HepG2 (cell line): ENCODE measurements around the gene IRX2. TPM values are rescaled to one million over a fixed set of nuclear protein-coding genes. Genes with fewer than 3 reads are reported as not detected.

Source experiments
- ATAC-seq: fragments of 200-7000 bp; cut with Tn5 transposase; 3 replicates; pipeline ENCODE4 v1.9.1; 2020; ENCODE audit warnings: mild to moderate bottlenecking, moderate library complexity
- BruUV-seq: library from RNA; stranded (reverse); fragments of 400-500 nt; replicated peaks from 2 replicates; lab custom pipeline; 2021; lab: Mats Ljungman, UMichigan
- CTCF ChIA-PET: fragments of 300-600 bp; formaldehyde crosslinking; extraction: SDS; loops from one replicate; lab custom pipeline; 2021; ENCODE audit warnings: low total read pairs, inconsistent platforms, low intra/inter-chr PET ratio; lab: Yijun Ruan, JAX
- POLR2A ChIA-PET: fragments of 350-600 bp; sonication (Branson Sonifier 250); formaldehyde crosslinking; loops from one replicate; lab custom pipeline; 2020; ENCODE audit warnings: antibody characterized with exemption, inconsistent platforms; lab: Yijun Ruan, JAX
- DNase-seq: peaks from one replicate; pipeline ENCODE4 v3.0.0-alpha.2; 2015; ENCODE audit warnings: low spot score
- FAIRE-seq: peaks from 3 replicates; lab custom pipeline; 2011; peaks lifted over from hg19 to GRCh38; lab: Jason Lieb, UNC
- H2AFZ ChIP-seq: one replicate; pipeline ENCODE4 v1.6.1; 2011; ENCODE audit warnings: low read length, inconsistent platforms
- H3K27ac ChIP-seq: fragments of 300-600 bp; 3 replicates; pipeline ENCODE4 v1.8.0; 2011; ENCODE audit warnings: mixed run types, mild to moderate bottlenecking, mixed read lengths, low read length, inconsistent platforms; ENCODE audit not compliant: insufficient read depth; ENCODE audit errors: extremely low read length
- H3K27me3 ChIP-seq, 2 experiments: fragments of 200-600 bp in 1 of 2; 2 replicates in 1 of 2; 3 replicates in 1 of 2; pipeline versions ENCODE4 v1.6.0 to v1.8.0; 2011; ENCODE audit warnings: low read length in 2 of 2, mild to moderate bottlenecking in 2 of 2, moderate library complexity in 2 of 2, inconsistent platforms in 1 of 2; ENCODE audit not compliant: insufficient read depth in 2 of 2, control insufficient read depth in 1 of 2
- H3K36me3 ChIP-seq, 2 experiments: fragments of 200-600 bp in 1 of 2; replicated peaks in 1 of 2; 2 replicates in 1 of 2; 3 replicates in 1 of 2; pipeline versions ENCODE4 v1.5.1 to v1.8.0; 2011; ENCODE audit warnings: low read length in 2 of 2, inconsistent platforms in 1 of 2; ENCODE audit not compliant: insufficient read depth in 2 of 2, control insufficient read depth in 1 of 2
- H3K4me1 ChIP-seq: 2 replicates; pipeline ENCODE4 v1.5.1; 2012; ENCODE audit warnings: low read length, inconsistent platforms; ENCODE audit not compliant: insufficient read depth
- H3K4me2 ChIP-seq: 2 replicates; pipeline ENCODE4 v1.6.0; 2011; ENCODE audit warnings: low read depth, low read length, inconsistent platforms
- H3K4me3 ChIP-seq, 3 experiments: fragments of 200-600 bp in 1 of 3; sonication (generic), shearing (Covaris generic) in 1 of 3; replicated peaks in 1 of 3; 2 replicates each; pipeline ENCODE4 v1.5.1; 2011 to 2016; ENCODE audit warnings: low read length in 3 of 3, inconsistent platforms in 2 of 3, low read depth in 2 of 3, mild to moderate bottlenecking in 2 of 3, control low read depth in 1 of 3, mixed read lengths in 1 of 3; ENCODE audit not compliant: insufficient read depth in 1 of 3
- H3K79me2 ChIP-seq: one replicate; pipeline ENCODE4 v1.6.1; 2011; ENCODE audit warnings: low read length, inconsistent platforms; ENCODE audit not compliant: insufficient read depth
- H3K9ac ChIP-seq: 2 replicates; pipeline ENCODE4 v1.6.0; 2011; ENCODE audit warnings: mild to moderate bottlenecking, low read depth, low read length, inconsistent platforms; ENCODE audit not compliant: insufficient read depth
- H3K9me3 ChIP-seq: 2 replicates; pipeline ENCODE4 v1.5.1; 2012; ENCODE audit warnings: mild to moderate bottlenecking, low read length
- H4K20me1 ChIP-seq: 2 replicates; pipeline ENCODE4 v1.6.0; 2011; ENCODE audit warnings: inconsistent platforms, mild to moderate bottlenecking, low read length, moderate library complexity; ENCODE audit not compliant: insufficient read depth
- KAT7 ChIP-seq: IDR thresholded peaks from 2 replicates; pipeline ENCODE4 v1.6.1; 2018; ENCODE audit warnings: borderline replicate concordance, missing compliant biosample characterization
- MED13 ChIP-seq: sonication (generic); formaldehyde crosslinking; IDR thresholded peaks from 2 replicates; pipeline ENCODE4 v1.5.0; 2020; ENCODE audit warnings: missing genetic modification reagents
- MYNN ChIP-seq: sonication (generic); formaldehyde crosslinking; IDR thresholded peaks from 2 replicates; pipeline ENCODE4 v1.4.0; 2020; ENCODE audit warnings: mild to moderate bottlenecking, low read depth, missing genetic modification reagents
- TBL1XR1 ChIP-seq: fragments of 150-350 bp; IDR thresholded peaks from 2 replicates; pipeline ENCODE4 v1.6.1; 2014; ENCODE audit warnings: borderline replicate concordance, low read length; ENCODE audit not compliant: partially characterized antibody
- ZNF513 ChIP-seq: sonication (generic); formaldehyde crosslinking; conservative IDR thresholded peaks from 2 replicates; pipeline ENCODE4 v1.5.0; 2020; ENCODE audit warnings: missing genetic modification reagents
- ZNF768 ChIP-seq: sonication (generic); formaldehyde crosslinking; IDR thresholded peaks from 2 replicates; pipeline ENCODE4 v1.4.0; 2020; ENCODE audit warnings: missing genetic modification reagents
- WGBS: methylation state at CpG from one replicate; pipeline ENCODE4 v1.1.6; 2017; ENCODE audit warnings: low lambda C conversion rate; 5-methylcytosine and 5-hydroxymethylcytosine counted together
- in situ Hi-C: cut with HindIII; loops from 2 replicates; pipeline ENCODE4 v1.10.0; 2017; ENCODE audit warnings: low pct_unique_long_range_greater_than_20kb; ENCODE audit not compliant: extremely low pct_ligation_motif_present
- intact Hi-C: fragments of 100-400 bp; cut with micrococcal nuclease; formaldehyde crosslinking; loops from one replicate; pipeline ENCODE4 v1.10.0; 2022; ENCODE audit not compliant: unreplicated experiment
- polyA plus RNA-seq, 8 experiments: library from polyadenylated mRNA; depleted of rRNA in 3 of 8; stranded (reverse) in 7 of 8; unstranded in 1 of 8; fragments of >200 nt; fragmentation: Illumina TruSeq in 4 of 8; extraction: Trizol in 4 of 8; gene quantifications; 2 replicates each; pipeline versions ENCODE4 v1.2.1 to v1.2.3, GENCODE V29; 2011 to 2016; ENCODE audit warnings: low read depth in 4 of 8, missing spikeins in 1 of 8, mixed read lengths in 1 of 8; ENCODE audit not compliant: insufficient read depth in 1 of 8
- total RNA-seq, 5 experiments: library from RNA; depleted of rRNA; stranded (reverse); fragments of >200 nt; fragmentation: Illumina TruSeq; extraction: Trizol; gene quantifications; 2 replicates each; pipeline ENCODE4 v1.2.3, GENCODE V29; 2016; ENCODE audit warnings: low read depth in 1 of 5
- TF ChIP-seq, protein P1 (sequence below): fragments of 450-650 bp; IDR thresholded peaks from 2 replicates; pipeline ENCODE4 v1.6.1; 2016

IRX2 gene
- total and polyA plus RNA-seq, 2 of the 13 experiments (the other 11 are each of a cell fraction or from before 2014, with no cell fraction given): not detected

DNA sequence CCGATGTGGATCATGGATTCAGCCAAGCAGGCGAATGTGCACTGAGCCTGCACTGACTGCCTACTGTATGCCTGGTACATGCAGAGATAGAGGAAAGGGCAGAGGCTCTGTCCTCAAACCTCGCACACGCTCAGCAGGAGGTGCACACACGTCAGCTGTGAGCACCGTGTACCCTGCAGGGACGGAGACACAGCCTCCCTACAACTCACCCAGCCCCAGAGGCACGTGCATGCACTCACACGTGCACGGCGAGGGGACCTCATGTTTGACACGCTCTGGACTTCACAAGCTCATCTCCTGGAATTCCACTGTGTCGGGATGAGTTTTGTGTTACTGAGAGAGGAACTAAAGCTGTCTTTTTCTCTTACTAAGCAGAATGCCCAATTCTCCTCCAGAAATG, 48.4 kb downstream of the IRX2 start:
- Histone ChIP-seq H3K27me3 (peaks cover 3 to 49% of the 10 kb centered on the region in 2 experiments; a peak in 4 of 5 replicates), H3K9me3 (no peaks in the 10 kb centered on the region), H2AFZ (no peak overlapping the region), H3K4me1 (0 out of 2 replicates have a peak, but pooled peaks cover 6% of the 10 kb centered on the region), H3K9ac (no peak overlapping the region), H3K79me2 (no peaks in the 10 kb centered on the region), H3K27ac (no peak overlapping the region), H4K20me1 (no peaks in the 10 kb centered on the region), H3K4me2 (no peak overlapping the region), H3K36me3 (no peaks in the 10 kb centered on the region), H3K4me3 (no peak overlapping the region)
- POLR2A ChIA-PET: no interaction called here
- FAIRE-seq (no peak), ATAC-seq (no peak), DNase-seq (no peak)
- CTCF ChIA-PET: no interaction called here
- TF ChIP-seq, protein P1, sequence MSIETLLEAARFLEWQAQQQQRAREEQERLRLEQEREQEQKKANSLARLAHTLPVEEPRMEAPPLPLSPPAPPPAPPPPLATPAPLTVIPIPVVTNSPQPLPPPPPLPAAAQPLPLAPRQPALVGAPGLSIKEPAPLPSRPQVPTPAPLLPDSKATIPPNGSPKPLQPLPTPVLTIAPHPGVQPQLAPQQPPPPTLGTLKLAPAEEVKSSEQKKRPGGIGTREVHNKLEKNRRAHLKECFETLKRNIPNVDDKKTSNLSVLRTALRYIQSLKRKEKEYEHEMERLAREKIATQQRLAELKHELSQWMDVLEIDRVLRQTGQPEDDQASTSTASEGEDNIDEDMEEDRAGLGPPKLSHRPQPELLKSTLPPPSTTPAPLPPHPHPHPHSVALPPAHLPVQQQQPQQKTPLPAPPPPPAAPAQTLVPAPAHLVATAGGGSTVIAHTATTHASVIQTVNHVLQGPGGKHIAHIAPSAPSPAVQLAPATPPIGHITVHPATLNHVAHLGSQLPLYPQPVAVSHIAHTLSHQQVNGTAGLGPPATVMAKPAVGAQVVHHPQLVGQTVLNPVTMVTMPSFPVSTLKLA: peak; percentile 82
- TF ChIP-seq ZNF768: no peak
- no peak for TF ChIP-seq MED13 (CRISPR knock-in tag)
- TF ChIP-seq MYNN: no peak
- no peak for TF ChIP-seq ZNF513 (CRISPR knock-in tag)
- TF ChIP-seq TBL1XR1: no peak
- TF ChIP-seq KAT7: no peak
- 9% methylated on average over 8 of the region's 13 CpGs for WGBS
- intact Hi-C loops (no loop called here), in situ Hi-C loops (no loop called here)
- no TSS peak for BruUV-seq
